ENCODE data around the gene ST6GAL1. TPM values are rescaled to one million over a fixed set of nuclear protein-coding genes. Genes with fewer than 3 reads are reported as not detected.
A peak's percentile ranks its signal among the peaks of the same experiment; 100 is the strongest.

The ST6GAL1 gene
- total RNA-seq, 4 donors from 2014 or later, result 74.8 to 189 (median 113) TPM

- H3K9me3 ChIP-seq, result no peaks in the 10 kb centered on the region
- 41 to 62% methylated on average over 9 of the region's 9 CpGs for WGBS, 2 donors
- no peaks in the 10 kb centered on the region for H3K36me3 ChIP-seq
- no peaks in the 10 kb centered on the region for H3K27me3 ChIP-seq
- peak in 1 of 2 donors; percentile 38 for DNase-seq
- intact Hi-C loops (cut with DNase I), result loop anchor here (10.0 kb wide), 1 partner anchor 91 kb away; the partner anchor contains the start of gene ST6GAL1
- H3K27ac ChIP-seq, result peak overlapping the region; percentile 5 to 71 (median 36)
- no peak overlapping the region for H3K4me3 ChIP-seq (replicated peaks in 1 of 3)
- TF ChIP-seq CTCF (IDR thresholded peaks at IDR 0.05) (no peak), POLR2A (IDR thresholded peaks at IDR 0.05) (no peak)
- H3K4me1 ChIP-seq, result peaks cover 20 to 78% of the 10 kb centered on the region in 2 donors
Observed at GRCh38 chr3:187025656-187026316, 95.5 kb downstream of the ST6GAL1 start.

GRCh38 chr3:187026317-187026670, 96.0 kb downstream of the ST6GAL1 start:
- Histone ChIP-seq H3K4me3 (replicated peaks in 1 of 3) (no peak overlapping the region), H3K36me3 (no peaks in the 10 kb centered on the region), H3K9me3 (no peaks in the 10 kb centered on the region), H3K27me3 (no peaks in the 10 kb centered on the region), H3K27ac (peak overlapping the region; percentile 5 to 71 (median 36)), H3K4me1 (peaks cover 20 to 79% of the 10 kb centered on the region in 2 donors)
- no peak for TF ChIP-seq CTCF (IDR thresholded peaks at IDR 0.05)
- TF ChIP-seq POLR2A (IDR thresholded peaks at IDR 0.05), result no peak
- no peak for DNase-seq
- WGBS, 2 donors, result 87 to 88% methylated on average over 2 of the region's 2 CpGs
- intact Hi-C loops (cut with DNase I), result loop anchor here (10.0 kb wide), 1 partner anchor 91 kb away; the partner anchor contains the start of gene ST6GAL1

- Histone ChIP-seq H3K4me1 (peaks cover 20 to 76% of the 10 kb centered on the region in 2 donors), H3K4me3 (replicated peaks in 1 of 3) (no peak overlapping the region), H3K27ac (peak overlapping the region in 2 of 3 donors; percentile 36 to 75), H3K36me3 (no peaks in the 10 kb centered on the region), H3K9me3 (no peaks in the 10 kb centered on the region), H3K27me3 (no peaks in the 10 kb centered on the region)
- 61 to 79% methylated on average over 8 of the region's 8 CpGs for WGBS, 2 donors
- intact Hi-C loops (cut with DNase I), result loop anchor here (10.0 kb wide), 1 partner anchor 93 kb away; the partner anchor contains the start of gene ST6GAL1
- peak in 1 of 2 donors; percentile 32 for DNase-seq
- TF ChIP-seq POLR2A (IDR thresholded peaks at IDR 0.05) (no peak), CTCF (IDR thresholded peaks at IDR 0.05) (no peak)
Observed at GRCh38 chr3:187027531-187028278, 97.4 kb downstream of the ST6GAL1 start.

GRCh38 chr3:187031934-187032333, 101.6 kb downstream of the ST6GAL1 start:
- Histone ChIP-seq H3K27me3 (no peaks in the 10 kb centered on the region), H3K36me3 (no peaks in the 10 kb centered on the region), H3K4me3 (replicated peaks in 1 of 3) (no peak overlapping the region), H3K27ac (peak overlapping the region in 2 of 3 donors; percentile 41 to 75), H3K4me1 (peaks cover 8 to 50% of the 10 kb centered on the region in 2 donors), H3K9me3 (no peaks in the 10 kb centered on the region)
- TF ChIP-seq CTCF (IDR thresholded peaks at IDR 0.05) (no peak), POLR2A (IDR thresholded peaks at IDR 0.05) (no peak)
- DNase-seq, result no peak
- intact Hi-C loops (cut with DNase I), result no loop called here

- 95% methylated on average over 1 of the region's 1 CpG for WGBS, 2 donors
- Histone ChIP-seq H3K36me3 (peaks cover 0 to 5% of the 10 kb centered on the region in 2 donors), H3K4me1 (peaks cover 0 to 18% of the 10 kb centered on the region in 2 donors), H3K4me3 (replicated peaks in 1 of 3) (no peak overlapping the region), H3K27me3 (no peaks in the 10 kb centered on the region), H3K9me3 (no peaks in the 10 kb centered on the region), H3K27ac (no peak overlapping the region)
- no peak for DNase-seq
- intact Hi-C loops (cut with DNase I), result no loop called here
- TF ChIP-seq CTCF (IDR thresholded peaks at IDR 0.05) (no peak), POLR2A (IDR thresholded peaks at IDR 0.05) (no peak)
Observed at GRCh38 chr3:187036394-187036793, 106.1 kb downstream of the ST6GAL1 start.
